BE2C (cell line): ENCODE data around the gene ISL2.
"Not testable (repeated sequence)": the region's sequence is repeated elsewhere in the genome, so short reads cannot be mapped to it uniquely, and the experiment has no call there.

ENCODE experiments used
- DNase-seq: peaks from one replicate; pipeline ENCODE4 v3.0.0-alpha.2; 2020
- H3K27me3 ChIP-seq: fragments of 250-450 bp; sonication (Bioruptor Pico); 2 replicates; pipeline ENCODE4 v1.5.1; 2020; ENCODE audit warnings: mild to moderate bottlenecking
- H3K36me3 ChIP-seq: fragments of 250-450 bp; sonication (Bioruptor Pico); 2 replicates; pipeline ENCODE4 v1.5.1; 2020; ENCODE audit warnings: mild to moderate bottlenecking
- H3K4me1 ChIP-seq: fragments of 250-450 bp; sonication (Bioruptor Pico); 2 replicates; pipeline ENCODE4 v1.5.1; 2020
- H3K4me3 ChIP-seq: 2 replicates; pipeline ENCODE4 v1.5.1; 2011; ENCODE audit warnings: low read depth, low read length
- H3K9me3 ChIP-seq: fragments of 250-450 bp; sonication (Bioruptor Pico); 2 replicates; pipeline ENCODE4 v1.5.1; 2020
- TF ChIP-seq, protein P1 (sequence below): IDR thresholded peaks from 2 replicates; pipeline ENCODE4 v1.5.1; 2012; ENCODE audit warnings: mild to moderate bottlenecking, low read depth, low read length

Gene ISL2

DNA sequence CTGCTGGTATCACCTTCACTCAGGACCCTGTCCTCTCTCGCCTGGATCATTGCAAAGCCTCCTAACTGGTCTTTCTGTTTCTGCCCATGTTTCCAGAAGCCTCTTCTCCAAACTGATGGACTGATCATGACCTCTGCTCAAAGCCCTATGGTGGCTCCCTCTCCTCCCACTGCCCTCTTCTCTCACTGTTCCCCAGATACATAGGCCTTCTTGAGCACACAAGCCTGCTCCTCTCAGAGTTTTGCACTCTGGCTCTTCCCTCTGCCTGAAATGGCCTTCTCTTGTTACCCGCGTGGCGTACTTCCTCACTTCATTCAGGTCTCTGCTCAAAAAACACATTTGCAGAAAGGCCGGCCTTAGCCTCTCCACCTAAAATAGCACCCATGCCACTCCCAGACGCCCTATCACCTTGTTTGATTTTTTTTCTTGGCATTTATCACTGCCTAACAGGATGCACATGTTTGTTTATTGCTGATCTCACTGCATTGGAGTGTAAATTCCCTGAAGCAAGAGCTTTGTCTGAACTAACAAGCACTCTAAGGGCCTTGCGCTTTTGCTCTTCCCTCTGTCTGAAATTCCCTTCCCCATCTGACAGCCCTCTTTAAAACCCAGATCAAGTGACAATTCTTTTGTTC, 23.9 kb upstream of the ISL2 start:
- H3K4me1 ChIP-seq, result no peaks in the 10 kb centered on the region
- H3K4me3 ChIP-seq, result no peak overlapping the region
- H3K36me3 ChIP-seq, result no peaks in the 10 kb centered on the region
- DNase-seq, result no peak
- no peaks in the 10 kb centered on the region for H3K9me3 ChIP-seq
- TF ChIP-seq, protein P1, sequence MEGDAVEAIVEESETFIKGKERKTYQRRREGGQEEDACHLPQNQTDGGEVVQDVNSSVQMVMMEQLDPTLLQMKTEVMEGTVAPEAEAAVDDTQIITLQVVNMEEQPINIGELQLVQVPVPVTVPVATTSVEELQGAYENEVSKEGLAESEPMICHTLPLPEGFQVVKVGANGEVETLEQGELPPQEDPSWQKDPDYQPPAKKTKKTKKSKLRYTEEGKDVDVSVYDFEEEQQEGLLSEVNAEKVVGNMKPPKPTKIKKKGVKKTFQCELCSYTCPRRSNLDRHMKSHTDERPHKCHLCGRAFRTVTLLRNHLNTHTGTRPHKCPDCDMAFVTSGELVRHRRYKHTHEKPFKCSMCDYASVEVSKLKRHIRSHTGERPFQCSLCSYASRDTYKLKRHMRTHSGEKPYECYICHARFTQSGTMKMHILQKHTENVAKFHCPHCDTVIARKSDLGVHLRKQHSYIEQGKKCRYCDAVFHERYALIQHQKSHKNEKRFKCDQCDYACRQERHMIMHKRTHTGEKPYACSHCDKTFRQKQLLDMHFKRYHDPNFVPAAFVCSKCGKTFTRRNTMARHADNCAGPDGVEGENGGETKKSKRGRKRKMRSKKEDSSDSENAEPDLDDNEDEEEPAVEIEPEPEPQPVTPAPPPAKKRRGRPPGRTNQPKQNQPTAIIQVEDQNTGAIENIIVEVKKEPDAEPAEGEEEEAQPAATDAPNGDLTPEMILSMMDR, result no peak
- no peaks in the 10 kb centered on the region for H3K27me3 ChIP-seq

DNA sequence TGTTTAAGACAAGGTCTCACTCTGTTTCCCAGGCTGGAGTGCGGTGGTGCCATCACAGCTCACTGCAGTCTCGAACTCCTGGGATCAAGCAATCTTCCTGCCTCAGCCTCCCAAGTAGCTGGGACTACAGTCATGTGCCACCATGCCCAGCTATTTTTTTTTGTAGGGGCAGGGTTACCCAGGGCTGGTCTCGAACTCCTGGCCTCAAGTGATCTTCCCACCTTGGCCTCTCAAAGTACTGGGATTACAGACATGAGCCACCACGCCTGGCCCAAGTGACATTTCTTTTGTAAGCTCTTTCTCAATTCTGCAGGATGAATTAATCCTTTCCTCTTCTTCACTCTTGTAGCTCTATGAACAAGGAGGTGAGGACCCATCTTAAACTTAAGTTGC, 23.4 kb upstream of the ISL2 start:
- not testable (repeated sequence) for DNase-seq, H3K4me1 ChIP-seq, H3K36me3 ChIP-seq, H3K4me3 ChIP-seq, H3K27me3 ChIP-seq, H3K9me3 ChIP-seq

GRCh38 chr15:76313731-76314130, 22.8 kb upstream of the ISL2 start:
- no peaks in the 10 kb centered on the region for H3K36me3 ChIP-seq
- H3K4me3 ChIP-seq, result no peak overlapping the region
- H3K27me3 ChIP-seq, result no peaks in the 10 kb centered on the region
- H3K9me3 ChIP-seq, result no peaks in the 10 kb centered on the region
- TF ChIP-seq, protein P1, result no peak
- no peak for DNase-seq
- no peaks in the 10 kb centered on the region for H3K4me1 ChIP-seq

DNA sequence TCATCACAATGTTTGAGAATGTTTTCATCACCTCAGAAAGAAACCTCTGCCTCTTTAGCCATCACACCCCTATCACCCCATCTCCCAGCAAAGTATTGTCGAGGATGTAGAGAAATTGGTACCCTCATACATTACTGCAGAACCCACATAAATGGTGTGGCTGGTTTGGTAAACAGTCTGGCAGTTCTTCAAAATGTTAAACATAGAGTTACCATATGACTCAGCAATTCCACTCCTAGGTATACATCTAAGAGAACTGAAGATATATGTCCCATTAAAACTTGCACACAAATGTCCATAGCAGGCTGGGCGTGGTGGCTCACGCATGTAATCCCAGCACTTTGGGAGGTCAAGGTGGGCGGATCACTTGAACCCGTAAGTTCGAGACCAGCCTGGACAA, 16.6 kb upstream of the ISL2 start:
- Histone ChIP-seq H3K9me3 (no peaks in the 10 kb centered on the region), H3K27me3 (peaks cover 26% of the 10 kb centered on the region), H3K36me3 (no peaks in the 10 kb centered on the region), H3K4me1 (no peaks in the 10 kb centered on the region), H3K4me3 (no peak overlapping the region)
- TF ChIP-seq, protein P1, result no peak
- no peak for DNase-seq

DNA sequence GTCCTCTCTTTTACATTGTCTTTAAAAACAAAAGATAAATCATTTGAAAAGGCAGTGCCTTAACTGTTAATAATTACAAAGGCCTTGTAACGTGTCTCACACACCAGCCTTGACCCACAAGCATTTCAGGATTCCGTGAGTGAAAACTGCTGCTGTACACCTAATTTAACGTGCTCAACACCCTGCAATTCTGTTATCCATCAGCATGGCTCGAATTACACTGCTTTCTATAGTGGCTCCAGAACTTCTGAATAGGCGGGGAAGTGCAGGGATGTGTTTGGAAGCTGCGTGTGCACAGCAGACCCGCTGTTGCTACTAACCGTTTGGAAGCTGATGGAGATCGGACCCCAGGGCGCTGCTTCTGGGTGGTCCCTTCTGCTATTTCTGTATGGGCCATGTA, 15.4 kb upstream of the ISL2 start:
- TF ChIP-seq, protein P1, result no peak

GRCh38 chr15:76321602-76322001, 15.0 kb upstream of the ISL2 start:
- H3K27me3 ChIP-seq, result peaks cover 37% of the 10 kb centered on the region
- TF ChIP-seq, protein P1, result no peak

More for the DNA sequence above, 15.4 kb upstream of the ISL2 start:
- DNase-seq, result no peak
- H3K36me3 ChIP-seq, result no peaks in the 10 kb centered on the region
- H3K27me3 ChIP-seq, result peaks cover 36% of the 10 kb centered on the region
- H3K4me3 ChIP-seq, result no peak overlapping the region
- no peaks in the 10 kb centered on the region for H3K9me3 ChIP-seq
- no peaks in the 10 kb centered on the region for H3K4me1 ChIP-seq

More at GRCh38 chr15:76321602-76322001, 15.0 kb upstream of the ISL2 start:
- H3K9me3 ChIP-seq, result no peaks in the 10 kb centered on the region
- H3K36me3 ChIP-seq, result no peaks in the 10 kb centered on the region
- H3K4me1 ChIP-seq, result no peaks in the 10 kb centered on the region
- no peak for DNase-seq
- H3K4me3 ChIP-seq, result no peak overlapping the region
